WI38 (cell line): ENCODE results near the gene MOB1A.
"Not testable (repeated sequence)": the region's sequence is repeated elsewhere in the genome, so short reads cannot be mapped to it uniquely, and the experiment has no call there.

ENCODE experiments used
- H3K4me3 ChIP-seq: 2 replicates; pipeline ENCODE4 v1.5.1; 2011; ENCODE audit warnings: low read depth, mild to moderate bottlenecking, control low read depth, low read length
- TF ChIP-seq, protein P1 (sequence below): IDR thresholded peaks from 2 replicates; pipeline ENCODE4 v1.5.1; 2012; ENCODE audit warnings: low read depth, mild to moderate bottlenecking, control low read depth, low read length

The MOB1A gene

GRCh38 chr2:74221604-74222299 lies 43.1 kb upstream of the MOB1A start:
- no peak overlapping the region for H3K4me3 ChIP-seq
- TF ChIP-seq, protein P1, sequence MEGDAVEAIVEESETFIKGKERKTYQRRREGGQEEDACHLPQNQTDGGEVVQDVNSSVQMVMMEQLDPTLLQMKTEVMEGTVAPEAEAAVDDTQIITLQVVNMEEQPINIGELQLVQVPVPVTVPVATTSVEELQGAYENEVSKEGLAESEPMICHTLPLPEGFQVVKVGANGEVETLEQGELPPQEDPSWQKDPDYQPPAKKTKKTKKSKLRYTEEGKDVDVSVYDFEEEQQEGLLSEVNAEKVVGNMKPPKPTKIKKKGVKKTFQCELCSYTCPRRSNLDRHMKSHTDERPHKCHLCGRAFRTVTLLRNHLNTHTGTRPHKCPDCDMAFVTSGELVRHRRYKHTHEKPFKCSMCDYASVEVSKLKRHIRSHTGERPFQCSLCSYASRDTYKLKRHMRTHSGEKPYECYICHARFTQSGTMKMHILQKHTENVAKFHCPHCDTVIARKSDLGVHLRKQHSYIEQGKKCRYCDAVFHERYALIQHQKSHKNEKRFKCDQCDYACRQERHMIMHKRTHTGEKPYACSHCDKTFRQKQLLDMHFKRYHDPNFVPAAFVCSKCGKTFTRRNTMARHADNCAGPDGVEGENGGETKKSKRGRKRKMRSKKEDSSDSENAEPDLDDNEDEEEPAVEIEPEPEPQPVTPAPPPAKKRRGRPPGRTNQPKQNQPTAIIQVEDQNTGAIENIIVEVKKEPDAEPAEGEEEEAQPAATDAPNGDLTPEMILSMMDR = no peak

- no peak overlapping the region for H3K4me3 ChIP-seq
- TF ChIP-seq, protein P1 = no peak
Observed at GRCh38 chr2:74221091-74221490, 42.4 kb upstream of the MOB1A start.

DNA sequence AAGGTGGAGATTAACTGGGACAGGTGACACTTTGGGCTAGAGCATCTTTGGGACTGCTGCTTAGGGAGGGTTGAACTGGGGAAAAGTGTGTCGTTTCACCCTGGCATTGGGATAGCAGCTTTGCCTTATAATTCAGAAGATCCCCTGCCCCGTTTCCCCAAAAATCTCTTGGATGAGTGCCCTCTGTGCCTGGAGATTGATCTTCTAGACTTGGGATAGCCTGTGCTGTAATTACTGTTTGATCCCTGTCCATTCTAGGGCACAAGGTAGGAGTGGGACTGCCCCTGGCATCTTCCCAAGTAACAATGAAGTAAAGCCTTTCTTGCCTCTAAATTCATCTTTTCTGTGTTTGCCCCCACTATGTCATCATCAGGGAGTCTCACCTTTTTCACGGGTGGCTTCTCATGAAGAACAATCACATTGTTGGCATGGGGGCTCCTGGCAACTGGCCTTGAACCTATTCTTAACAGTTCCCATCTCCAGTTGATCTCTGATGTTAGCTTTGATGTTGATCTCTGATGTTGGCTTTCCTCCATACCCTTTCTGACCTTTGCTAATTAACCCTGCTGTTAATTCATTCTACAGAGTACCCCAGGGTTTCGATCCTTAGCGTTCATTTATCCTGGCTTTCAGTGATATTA lies 41.3 kb upstream of the MOB1A start:
- H3K4me3 ChIP-seq = no peak overlapping the region
- TF ChIP-seq, protein P1 = no peak

GRCh38 chr2:74216642-74217041 lies 38.0 kb upstream of the MOB1A start:
- H3K4me3 ChIP-seq = no peak overlapping the region
- TF ChIP-seq, protein P1 = no peak

GRCh38 chr2:74215771-74216170 lies 37.1 kb upstream of the MOB1A start:
- not testable (repeated sequence) for H3K4me3 ChIP-seq

GRCh38 chr2:74212702-74213410 lies 34.2 kb upstream of the MOB1A start:
- TF ChIP-seq, protein P1 = no peak
- H3K4me3 ChIP-seq = no peak overlapping the region

DNA sequence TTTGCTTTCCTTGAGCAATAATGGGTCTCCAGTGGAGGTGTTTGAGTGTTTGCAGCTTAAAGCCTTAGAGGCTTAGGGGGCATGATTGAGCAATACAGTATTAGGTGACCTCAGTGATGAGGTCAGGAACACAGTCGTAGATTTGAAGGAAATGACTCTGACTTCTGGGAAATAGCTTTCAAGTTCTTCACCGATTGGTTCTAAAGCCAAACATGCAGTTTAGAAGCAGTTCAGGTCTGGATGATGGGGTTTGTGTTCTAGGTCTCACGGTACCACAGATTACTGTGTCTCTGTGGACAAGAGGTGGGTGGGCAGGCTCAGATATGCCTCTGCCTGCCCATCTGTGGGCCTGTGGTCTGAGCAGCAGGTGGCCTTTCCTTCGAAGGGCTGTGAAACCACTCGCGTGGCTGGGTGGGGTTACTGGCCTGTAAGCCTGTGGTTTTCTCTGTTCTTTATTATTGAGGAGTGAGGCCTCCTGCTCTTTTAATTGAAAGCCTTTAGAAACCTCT lies 27.6 kb upstream of the MOB1A start:
- no peak overlapping the region for H3K4me3 ChIP-seq

More for the DNA sequence above, 27.6 kb upstream of the MOB1A start:
- TF ChIP-seq, protein P1 = no peak
